K562 (cell line): ENCODE results near the gene EMP2.

Source experiments
- CBX8 ChIP-seq: fragments of 200-600 bp; sonication (generic); IDR thresholded peaks from 2 replicates; pipeline ENCODE4 v1.6.1; 2012; ENCODE audit warnings: borderline replicate concordance, mixed run types, low read depth, mild to moderate bottlenecking, moderate library complexity, mixed read lengths, low read length, control low read depth, inconsistent platforms; ENCODE audit not compliant: poor library complexity, severe bottlenecking; ENCODE audit errors: extremely low read depth
- ELK1 ChIP-seq: sonication (generic); formaldehyde crosslinking; IDR thresholded peaks from 2 replicates; pipeline ENCODE4 v1.8.1; 2022; ENCODE audit warnings: missing genetic modification reagents
- FIP1L1 ChIP-seq: fragments of 200-400 bp; formaldehyde crosslinking; IDR thresholded peaks from 2 replicates; pipeline ENCODE4 v1.6.1; 2018; ENCODE audit warnings: mild to moderate bottlenecking, low read depth, low read length; ENCODE audit not compliant: poor library complexity, severe bottlenecking
- GABPB1 ChIP-seq: sonication (generic); formaldehyde crosslinking; IDR thresholded peaks from 2 replicates; pipeline ENCODE4 v1.8.0; 2022; ENCODE audit warnings: mild to moderate bottlenecking, missing genetic modification reagents
- MTA3 ChIP-seq: fragments of 450-650 bp; formaldehyde crosslinking; IDR thresholded peaks from 2 replicates; pipeline ENCODE4 v1.6.1; 2017; ENCODE audit warnings: mild to moderate bottlenecking, borderline replicate concordance
- POLR2A ChIP-seq: fragments of 450-650 bp; conservative IDR thresholded peaks from 2 replicates; pipeline ENCODE4 v1.6.1; 2016
- RBM39 ChIP-seq: fragments of 200-400 bp; formaldehyde crosslinking; optimal IDR thresholded peaks from 2 replicates; pipeline ENCODE3; 2018; ENCODE audit warnings: low read depth, low read length
- SMARCC2 ChIP-seq: fragments of 450-650 bp; IDR thresholded peaks from 2 replicates; pipeline ENCODE4 v1.6.1; 2017; ENCODE audit warnings: antibody characterized with exemption, moderate library complexity, mild to moderate bottlenecking, low read depth
- USF2 ChIP-seq: sonication (generic); formaldehyde crosslinking; IDR thresholded peaks from 2 replicates; pipeline ENCODE4 v1.5.0; 2020; ENCODE audit warnings: missing genetic modification reagents
- TF ChIP-seq, protein P1 (sequence below): fragments of 250-450 bp; sonication (Bioruptor Pico); IDR thresholded peaks from 2 replicates; pipeline ENCODE4 v1.4.0; 2020; ENCODE audit warnings: mild to moderate bottlenecking, moderate library complexity, borderline replicate concordance
- TF ChIP-seq, protein P2 (sequence below): sonication (generic); formaldehyde crosslinking; IDR thresholded peaks from 2 replicates; pipeline ENCODE4 v1.9.0; 2022; ENCODE audit warnings: mild to moderate bottlenecking, missing genetic modification reagents
- TF ChIP-seq, protein P3 (sequence below), 3 experiments: IDR thresholded peaks in 2 of 3; conservative IDR thresholded peaks in 1 of 3; 2 replicates each; pipeline ENCODE4 v1.5.1; 2011 to 2012; ENCODE audit warnings: low read length in 3 of 3, mild to moderate bottlenecking in 3 of 3, control low read depth in 2 of 3, improper control_type of control experiment in 1 of 3, inconsistent platforms in 1 of 3, low read depth in 1 of 3, mixed read lengths in 1 of 3, moderate library complexity in 1 of 3; ENCODE audit not compliant: insufficient read depth in 2 of 3

DNA sequence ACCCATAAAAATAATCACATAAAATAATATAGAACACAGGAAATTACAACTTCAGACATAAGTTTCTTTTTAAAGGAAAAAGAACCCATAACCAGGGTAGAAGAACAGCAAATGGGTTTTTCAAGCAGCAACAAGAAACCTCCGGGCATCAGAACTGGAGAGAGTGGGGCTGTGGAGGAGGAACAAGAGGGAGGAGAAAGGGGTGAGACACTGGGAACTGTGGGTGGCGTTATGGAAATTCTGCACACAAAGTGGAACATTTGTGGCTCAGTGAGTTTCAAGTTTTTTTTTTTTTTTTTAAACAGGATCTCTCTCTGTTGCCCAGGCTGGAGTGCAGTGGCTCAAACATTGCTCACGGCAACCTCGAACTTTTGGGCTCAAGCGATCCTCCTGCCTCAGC, 22.6 kb downstream of the EMP2 start:
- TF ChIP-seq RBM39 (no peak), USF2 (CRISPR knock-in tag) (no peak), CBX8 (no peak), SMARCC2 (no peak), POLR2A (no peak), GABPB1 (no peak), MTA3 (no peak), FIP1L1 (no peak), ELK1 (CRISPR knock-in tag) (no peak)
- TF ChIP-seq, protein P1, sequence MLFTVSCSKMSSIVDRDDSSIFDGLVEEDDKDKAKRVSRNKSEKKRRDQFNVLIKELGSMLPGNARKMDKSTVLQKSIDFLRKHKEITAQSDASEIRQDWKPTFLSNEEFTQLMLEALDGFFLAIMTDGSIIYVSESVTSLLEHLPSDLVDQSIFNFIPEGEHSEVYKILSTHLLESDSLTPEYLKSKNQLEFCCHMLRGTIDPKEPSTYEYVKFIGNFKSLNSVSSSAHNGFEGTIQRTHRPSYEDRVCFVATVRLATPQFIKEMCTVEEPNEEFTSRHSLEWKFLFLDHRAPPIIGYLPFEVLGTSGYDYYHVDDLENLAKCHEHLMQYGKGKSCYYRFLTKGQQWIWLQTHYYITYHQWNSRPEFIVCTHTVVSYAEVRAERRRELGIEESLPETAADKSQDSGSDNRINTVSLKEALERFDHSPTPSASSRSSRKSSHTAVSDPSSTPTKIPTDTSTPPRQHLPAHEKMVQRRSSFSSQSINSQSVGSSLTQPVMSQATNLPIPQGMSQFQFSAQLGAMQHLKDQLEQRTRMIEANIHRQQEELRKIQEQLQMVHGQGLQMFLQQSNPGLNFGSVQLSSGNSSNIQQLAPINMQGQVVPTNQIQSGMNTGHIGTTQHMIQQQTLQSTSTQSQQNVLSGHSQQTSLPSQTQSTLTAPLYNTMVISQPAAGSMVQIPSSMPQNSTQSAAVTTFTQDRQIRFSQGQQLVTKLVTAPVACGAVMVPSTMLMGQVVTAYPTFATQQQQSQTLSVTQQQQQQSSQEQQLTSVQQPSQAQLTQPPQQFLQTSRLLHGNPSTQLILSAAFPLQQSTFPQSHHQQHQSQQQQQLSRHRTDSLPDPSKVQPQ (CRISPR knock-in tag) = no peak
- TF ChIP-seq, protein P2, sequence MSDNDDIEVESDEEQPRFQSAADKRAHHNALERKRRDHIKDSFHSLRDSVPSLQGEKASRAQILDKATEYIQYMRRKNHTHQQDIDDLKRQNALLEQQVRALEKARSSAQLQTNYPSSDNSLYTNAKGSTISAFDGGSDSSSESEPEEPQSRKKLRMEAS (CRISPR knock-in tag) = no peak
- TF ChIP-seq, protein P3, sequence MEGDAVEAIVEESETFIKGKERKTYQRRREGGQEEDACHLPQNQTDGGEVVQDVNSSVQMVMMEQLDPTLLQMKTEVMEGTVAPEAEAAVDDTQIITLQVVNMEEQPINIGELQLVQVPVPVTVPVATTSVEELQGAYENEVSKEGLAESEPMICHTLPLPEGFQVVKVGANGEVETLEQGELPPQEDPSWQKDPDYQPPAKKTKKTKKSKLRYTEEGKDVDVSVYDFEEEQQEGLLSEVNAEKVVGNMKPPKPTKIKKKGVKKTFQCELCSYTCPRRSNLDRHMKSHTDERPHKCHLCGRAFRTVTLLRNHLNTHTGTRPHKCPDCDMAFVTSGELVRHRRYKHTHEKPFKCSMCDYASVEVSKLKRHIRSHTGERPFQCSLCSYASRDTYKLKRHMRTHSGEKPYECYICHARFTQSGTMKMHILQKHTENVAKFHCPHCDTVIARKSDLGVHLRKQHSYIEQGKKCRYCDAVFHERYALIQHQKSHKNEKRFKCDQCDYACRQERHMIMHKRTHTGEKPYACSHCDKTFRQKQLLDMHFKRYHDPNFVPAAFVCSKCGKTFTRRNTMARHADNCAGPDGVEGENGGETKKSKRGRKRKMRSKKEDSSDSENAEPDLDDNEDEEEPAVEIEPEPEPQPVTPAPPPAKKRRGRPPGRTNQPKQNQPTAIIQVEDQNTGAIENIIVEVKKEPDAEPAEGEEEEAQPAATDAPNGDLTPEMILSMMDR (IDR thresholded peaks at IDR 0.05 in 2 of 3, conservative IDR thresholded peaks at IDR 0.05 in 1 of 3; ENCODE audit: insufficient read depth in 2 of 3, low read depth in 1 of 3, low read length in 3 of 3) = no peak
